ENCODE measurements around the gene DPYSL5.
"Not testable (repeated sequence)": the region's sequence is repeated elsewhere in the genome, so short reads cannot be mapped to it uniquely, and the experiment has no call there.

Gene DPYSL5

DNA sequence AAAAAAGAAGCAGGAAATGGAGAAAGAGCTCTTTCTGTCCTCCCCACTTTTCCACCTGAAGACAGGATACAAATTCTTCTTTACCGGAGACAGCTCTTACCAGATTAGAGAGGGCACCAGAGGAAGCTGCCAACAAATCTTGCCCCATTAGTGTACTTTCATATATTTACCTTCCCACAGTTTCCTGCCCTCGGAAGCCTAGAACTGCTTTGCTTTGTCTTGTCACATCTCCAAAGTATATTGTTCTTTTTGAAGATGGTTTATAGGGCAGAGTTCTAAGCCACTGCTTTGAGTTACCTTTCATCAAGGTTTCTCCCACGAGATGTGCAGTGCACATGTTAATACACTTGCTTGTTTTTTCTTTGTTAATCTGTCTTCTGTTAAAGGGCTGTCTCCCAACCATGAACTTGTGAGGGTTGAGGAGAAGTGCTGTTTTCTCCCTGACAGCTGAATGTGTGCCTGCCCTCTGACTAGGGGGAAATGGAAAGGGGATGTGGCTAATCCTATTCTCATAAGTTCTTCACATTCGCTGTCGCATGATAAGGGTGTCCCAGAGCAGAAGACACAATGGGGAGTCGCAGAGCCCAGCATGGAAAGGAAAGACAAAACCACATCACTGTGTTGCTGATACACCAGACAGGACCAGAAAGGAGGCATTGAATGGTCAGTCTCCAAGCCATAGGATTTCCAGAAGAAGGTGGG is 37.9 kb upstream of the DPYSL5 start:
- DNase-seq (ENCODE audit: low spot score) = no peak
- no peak overlapping the region for H3K27ac ChIP-seq
- CTCF ChIA-PET = no interaction called here
- POLR2A ChIA-PET (ENCODE audit: low non-redundant PET) = no interaction called here
- TF ChIP-seq, protein P1, sequence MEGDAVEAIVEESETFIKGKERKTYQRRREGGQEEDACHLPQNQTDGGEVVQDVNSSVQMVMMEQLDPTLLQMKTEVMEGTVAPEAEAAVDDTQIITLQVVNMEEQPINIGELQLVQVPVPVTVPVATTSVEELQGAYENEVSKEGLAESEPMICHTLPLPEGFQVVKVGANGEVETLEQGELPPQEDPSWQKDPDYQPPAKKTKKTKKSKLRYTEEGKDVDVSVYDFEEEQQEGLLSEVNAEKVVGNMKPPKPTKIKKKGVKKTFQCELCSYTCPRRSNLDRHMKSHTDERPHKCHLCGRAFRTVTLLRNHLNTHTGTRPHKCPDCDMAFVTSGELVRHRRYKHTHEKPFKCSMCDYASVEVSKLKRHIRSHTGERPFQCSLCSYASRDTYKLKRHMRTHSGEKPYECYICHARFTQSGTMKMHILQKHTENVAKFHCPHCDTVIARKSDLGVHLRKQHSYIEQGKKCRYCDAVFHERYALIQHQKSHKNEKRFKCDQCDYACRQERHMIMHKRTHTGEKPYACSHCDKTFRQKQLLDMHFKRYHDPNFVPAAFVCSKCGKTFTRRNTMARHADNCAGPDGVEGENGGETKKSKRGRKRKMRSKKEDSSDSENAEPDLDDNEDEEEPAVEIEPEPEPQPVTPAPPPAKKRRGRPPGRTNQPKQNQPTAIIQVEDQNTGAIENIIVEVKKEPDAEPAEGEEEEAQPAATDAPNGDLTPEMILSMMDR (conservative IDR thresholded peaks at IDR 0.05; ENCODE audit: low read depth) = no peak

DNA sequence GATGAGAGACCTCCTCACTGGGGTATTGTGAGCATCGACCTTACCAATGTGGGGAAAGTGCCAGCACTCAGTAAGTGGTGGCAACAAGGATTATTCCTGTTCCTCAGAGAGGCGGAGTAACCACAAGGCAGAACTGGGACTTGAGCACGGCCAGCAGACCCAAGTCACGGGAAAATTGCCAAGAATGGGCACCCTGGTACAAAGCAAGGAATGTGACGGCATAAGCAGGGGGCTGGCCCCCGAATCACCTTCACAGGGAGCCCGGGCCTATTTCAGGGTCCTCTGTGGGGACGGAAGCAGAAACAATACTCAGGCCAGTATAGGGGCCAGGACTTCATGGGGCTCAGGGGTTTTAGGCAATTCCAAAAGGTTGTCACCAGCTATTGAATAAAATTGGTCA is 36.7 kb upstream of the DPYSL5 start:
- CTCF ChIA-PET = no interaction called here
- H3K27ac ChIP-seq = no peak overlapping the region
- POLR2A ChIA-PET (ENCODE audit: low non-redundant PET) = no interaction called here
- no peak for DNase-seq (ENCODE audit: low spot score)
- TF ChIP-seq, protein P1 (conservative IDR thresholded peaks at IDR 0.05; ENCODE audit: low read depth) = no peak

DNA sequence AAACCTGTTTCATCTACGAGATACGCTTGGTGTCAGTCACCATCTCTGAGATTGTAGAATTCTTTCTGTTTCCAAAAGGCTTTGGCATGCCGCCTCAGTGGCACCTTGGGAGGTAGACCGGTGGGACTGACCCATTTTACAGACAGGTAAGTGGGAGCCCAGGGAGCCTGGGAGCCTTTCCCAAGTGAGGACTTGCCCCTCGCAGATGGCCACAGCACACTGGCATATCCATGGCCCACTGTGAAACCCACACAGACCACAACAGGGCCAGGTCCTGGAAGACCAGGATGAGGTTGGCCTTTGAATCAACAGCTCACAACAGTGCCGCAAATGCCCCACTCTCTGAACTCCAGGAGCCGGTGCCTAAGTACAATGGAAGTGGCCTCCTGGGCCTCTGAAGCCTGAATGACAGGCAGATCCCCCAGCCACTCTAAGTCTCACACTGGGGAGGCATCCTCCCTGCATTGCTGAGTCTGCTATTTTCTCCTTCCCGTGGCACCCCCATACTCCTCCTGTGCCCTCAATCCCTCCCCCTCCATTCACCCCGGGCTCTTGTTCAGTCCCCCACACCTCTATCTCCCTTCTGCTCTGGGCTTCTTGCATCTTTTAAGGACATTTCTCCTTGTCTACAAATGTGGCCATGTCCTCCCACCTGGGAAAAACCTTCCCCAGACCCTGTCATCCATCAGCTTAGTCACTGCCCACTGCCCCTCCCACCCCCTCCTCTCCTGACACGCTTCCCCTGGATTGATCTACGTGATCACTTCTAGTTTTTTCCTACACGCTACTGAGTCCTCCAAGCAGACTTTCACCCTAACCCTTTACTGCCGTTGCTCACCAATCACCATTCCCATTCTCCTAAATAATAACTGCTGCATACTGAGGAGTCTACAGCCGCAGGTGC is 35.9 kb upstream of the DPYSL5 start:
- no peak overlapping the region for H3K27ac ChIP-seq
- ChIA-PET POLR2A (ENCODE audit: low non-redundant PET) (no interaction called here), CTCF (no interaction called here)
- no peak for DNase-seq (ENCODE audit: low spot score)
- TF ChIP-seq, protein P1 (conservative IDR thresholded peaks at IDR 0.05; ENCODE audit: low read depth) = no peak

DNA sequence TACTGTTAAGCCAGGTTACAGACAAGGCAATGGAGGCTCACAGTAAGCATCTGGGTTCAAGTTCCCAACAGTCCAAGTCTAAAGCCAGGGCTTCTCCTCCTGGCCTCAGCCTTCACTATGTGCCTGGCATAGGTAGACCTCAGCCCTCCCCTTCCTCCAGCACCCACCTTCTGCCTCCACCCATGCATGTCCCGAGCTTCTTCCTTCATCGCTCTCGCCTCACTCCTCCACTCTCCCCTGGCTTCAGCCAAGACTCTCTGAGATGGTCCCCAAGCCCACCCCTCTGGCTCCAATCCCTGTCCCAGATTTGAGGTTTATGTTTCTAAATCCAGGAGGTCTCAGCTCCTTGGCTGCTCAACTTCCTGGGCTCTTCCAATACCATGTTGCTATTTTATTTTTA is 35.2 kb upstream of the DPYSL5 start:
- CTCF ChIA-PET = no interaction called here
- H3K27ac ChIP-seq = no peak overlapping the region
- TF ChIP-seq, protein P1 (conservative IDR thresholded peaks at IDR 0.05; ENCODE audit: low read depth) = no peak
- DNase-seq (ENCODE audit: low spot score) = no peak
- POLR2A ChIA-PET (ENCODE audit: low non-redundant PET) = no interaction called here

DNA sequence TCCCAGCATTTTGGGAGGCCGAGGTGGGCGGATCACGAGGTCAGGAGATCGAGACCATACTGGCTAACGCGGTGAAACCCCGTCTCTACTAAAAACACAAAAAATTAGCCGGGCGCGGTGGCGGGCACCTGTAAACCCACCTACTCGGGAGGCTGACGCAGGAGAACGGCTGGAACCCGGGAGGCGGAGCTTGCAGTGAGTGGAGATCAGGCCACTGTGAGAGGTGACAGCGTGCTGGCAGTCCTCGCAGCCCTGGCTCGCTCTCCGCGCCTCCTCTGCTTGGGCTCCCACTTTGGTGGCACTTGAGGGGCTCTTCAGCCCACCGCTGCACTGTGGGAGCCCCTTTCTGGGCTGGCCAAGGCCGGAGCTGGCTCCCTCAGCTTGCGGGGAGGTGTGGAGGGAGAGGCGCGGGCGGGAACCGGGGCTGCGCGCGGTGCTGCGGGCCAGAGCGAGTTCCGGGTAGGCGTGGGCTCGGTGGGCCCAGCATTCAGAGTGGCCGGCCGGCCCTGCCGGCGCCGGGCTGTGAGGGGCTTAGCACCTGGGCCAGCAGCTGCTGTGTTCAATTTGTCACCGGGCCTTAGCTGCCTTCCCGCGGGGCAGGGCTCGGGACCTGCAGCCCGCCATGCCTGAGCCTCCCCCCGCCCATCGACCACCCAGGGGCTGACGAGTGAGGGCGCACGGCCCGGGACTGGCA is 33.7 kb upstream of the DPYSL5 start:
- CTCF ChIA-PET; DNase-seq (ENCODE audit: low spot score); H3K27ac ChIP-seq; POLR2A ChIA-PET (ENCODE audit: low non-redundant PET): not testable (repeated sequence)

DNA sequence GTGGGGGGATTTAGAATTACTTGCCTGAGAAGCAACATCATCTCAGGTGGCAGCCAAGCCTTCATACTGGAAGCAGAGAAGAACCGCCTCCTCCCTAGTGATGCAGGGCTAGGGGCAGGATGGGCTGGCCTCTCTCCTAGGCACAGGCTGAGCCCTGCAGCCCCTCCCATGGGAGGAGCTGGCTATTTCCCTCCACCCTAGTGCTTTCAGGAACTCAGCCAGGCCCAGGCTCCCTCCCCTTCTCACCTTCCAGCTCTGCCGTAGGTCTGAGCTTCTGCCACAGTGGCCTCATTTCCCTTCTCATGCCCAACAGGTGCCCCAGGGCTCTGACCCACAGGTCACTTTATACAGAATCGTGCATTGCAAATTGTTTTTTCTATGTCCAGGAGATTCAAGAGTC is 31.0 kb upstream of the DPYSL5 start:
- ChIA-PET POLR2A (ENCODE audit: low non-redundant PET) (no interaction called here), CTCF (interaction anchor here (0.6 kb wide), 2 partner anchors 193 to 1652 kb away, joined by 3 read pairs; no protein-coding TSS in a partner anchor)
- TF ChIP-seq, protein P1 (conservative IDR thresholded peaks at IDR 0.05; ENCODE audit: low read depth) = no peak
- no peak for DNase-seq (ENCODE audit: low spot score)
- no peak overlapping the region for H3K27ac ChIP-seq

Data from RWPE1 (cell line).